RPMI7951 (cell line): ENCODE measurements around the gene ST6GALNAC1. TPM values are rescaled to one million over a fixed set of nuclear protein-coding genes. Genes with fewer than 3 reads are reported as not detected.

Experiments used
- DNase-seq: peaks from one replicate; pipeline ENCODE4 v3.0.0-alpha.2; 2012; ENCODE audit warnings: low read depth
- total RNA-seq: library from RNA; depleted of rRNA; stranded (reverse); fragments of >200 nt; shearing (Covaris generic); gene quantifications from 2 replicates; pipeline ENCODE4 v1.2.3, GENCODE V29; 2014; rRNA removed

ST6GALNAC1 gene
- total RNA-seq, 1 experiment from 2014 or later: not detected

DNA sequence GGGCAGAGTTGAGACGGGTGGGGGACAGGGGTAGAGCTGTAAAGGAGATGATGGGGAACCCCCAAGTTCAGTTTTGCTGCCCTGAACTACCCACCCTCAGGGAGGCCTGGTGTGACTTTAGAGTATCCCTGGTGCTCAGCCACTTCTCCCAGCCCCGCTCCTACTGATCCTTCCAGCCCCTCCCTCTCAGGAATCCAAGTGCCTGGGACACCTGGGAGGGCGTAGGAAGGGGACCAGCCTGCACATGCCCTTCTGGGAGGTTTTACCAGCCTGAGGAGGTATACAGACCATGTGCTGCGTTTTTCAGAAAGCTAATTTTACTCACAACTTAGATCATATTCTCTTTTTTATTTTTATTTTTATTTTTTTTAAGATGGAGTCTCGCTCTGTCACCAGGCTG lies 62.0 kb downstream of the ST6GALNAC1 start:
- DNase-seq: no peak

DNA sequence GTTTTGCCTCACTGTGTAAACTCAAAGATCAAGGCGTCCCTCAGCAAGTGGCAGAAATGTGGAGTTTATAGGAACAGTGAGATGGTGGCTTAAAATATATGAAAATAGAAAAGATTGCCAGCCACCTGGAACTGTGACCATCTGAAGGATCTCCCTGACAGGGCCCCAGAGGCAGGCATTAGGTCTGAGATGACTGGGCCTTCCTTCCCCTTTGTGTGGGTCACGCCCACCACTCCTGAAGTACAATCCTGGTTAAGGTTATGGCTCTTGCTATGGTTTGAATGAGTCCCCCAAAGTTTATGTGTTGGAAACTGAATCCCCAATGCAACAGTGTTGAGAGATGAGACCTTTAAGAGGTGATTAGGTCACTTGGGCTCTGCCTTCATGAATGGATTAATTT lies 64.3 kb downstream of the ST6GALNAC1 start:
- DNase-seq: no peak

DNA sequence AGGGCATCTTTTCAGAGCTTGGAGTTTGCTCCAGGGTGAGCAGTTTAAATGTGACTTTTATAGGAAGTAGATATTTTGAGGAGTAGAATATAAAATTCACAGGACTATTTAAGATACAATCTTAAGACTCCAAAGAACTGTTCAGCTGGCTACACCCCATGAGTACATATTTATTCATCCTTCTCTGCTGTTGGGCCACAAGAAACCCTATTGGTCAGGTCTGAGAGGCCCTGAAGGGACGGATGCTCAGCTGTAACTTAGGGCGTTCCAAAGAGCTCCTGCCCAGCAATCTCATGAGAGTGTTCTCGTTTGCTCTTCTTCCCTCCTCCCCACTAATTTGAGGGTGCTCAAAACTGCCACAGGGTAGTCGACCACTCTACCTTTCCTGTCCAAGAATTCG lies 65.2 kb downstream of the ST6GALNAC1 start:
- no peak for DNase-seq

DNA sequence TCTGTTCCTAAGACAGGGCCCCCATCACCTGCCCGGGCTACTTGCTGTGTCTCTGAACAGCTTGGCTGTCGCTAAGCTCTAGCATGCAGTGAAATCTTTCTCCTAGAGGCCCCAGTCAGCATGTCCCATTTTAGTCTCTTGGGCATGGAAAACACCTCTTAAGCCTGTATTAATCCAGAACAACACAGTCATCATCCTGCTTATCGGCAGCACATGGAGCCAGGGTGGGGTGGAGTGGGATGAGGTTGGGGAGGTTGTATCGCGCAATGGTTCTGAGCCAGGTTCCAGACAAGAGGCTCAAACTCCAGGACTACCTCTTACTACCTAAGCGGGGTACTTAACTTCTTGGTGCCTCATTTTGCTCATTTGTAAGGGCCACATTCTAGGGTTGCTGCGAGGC lies 65.7 kb downstream of the ST6GALNAC1 start:
- no peak for DNase-seq

DNA sequence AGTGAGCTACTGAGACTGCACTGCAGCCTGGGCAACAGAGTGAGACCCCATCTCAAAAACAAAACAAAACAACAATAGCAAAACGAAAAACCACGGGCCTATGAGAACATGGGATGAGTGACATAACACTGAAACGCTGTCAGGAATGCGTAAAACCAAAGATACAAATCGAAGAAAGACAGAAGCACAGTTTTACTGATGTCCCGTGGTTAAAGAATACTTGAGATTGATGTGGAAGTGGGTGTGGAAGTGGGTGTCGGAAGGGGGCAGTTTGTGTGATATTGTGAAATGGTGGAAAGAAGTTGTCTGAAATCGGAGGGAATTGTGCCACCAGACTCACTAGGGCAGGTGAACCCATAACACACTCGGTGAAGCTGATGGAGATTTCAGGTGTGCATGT lies 67.4 kb downstream of the ST6GALNAC1 start:
- no peak for DNase-seq

DNA sequence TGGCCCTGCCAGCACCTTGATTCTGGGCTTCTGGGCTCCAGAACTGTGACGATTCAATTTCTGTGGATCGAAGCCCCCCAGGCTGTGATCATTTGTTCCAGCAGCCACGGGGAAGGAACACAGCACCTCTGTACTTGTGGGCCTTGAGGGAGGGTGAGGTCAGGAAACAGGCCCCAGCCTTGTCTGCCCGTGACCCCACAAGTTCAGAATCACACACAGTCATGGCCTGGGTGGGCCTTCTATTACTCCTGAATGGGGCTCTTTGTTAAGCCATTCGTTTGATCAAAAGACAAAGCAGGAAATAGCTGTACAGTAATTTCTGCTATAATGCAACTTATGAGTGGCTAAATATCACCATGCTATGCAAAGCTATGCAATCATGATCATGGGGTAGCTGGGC lies 68.0 kb downstream of the ST6GALNAC1 start:
- peak; percentile 43 for DNase-seq

Other genes starting within 250 kb of the ST6GALNAC1 start
- 7.6 and 9.8 TPM in 2 replicates for gene UBE2O, start 190.6 kb downstream of the ST6GALNAC1 start, total RNA-seq
- not detected in 2 replicates for gene AANAT, start 176.2 kb downstream of the ST6GALNAC1 start, total RNA-seq
- gene RHBDF2, start 142.3 kb downstream of the ST6GALNAC1 start, total RNA-seq: 22.6 and 24.0 TPM in 2 replicates
- 1.1 and 2.0 TPM in 2 replicates for gene CYGB, start 106.0 kb downstream of the ST6GALNAC1 start, total RNA-seq
- gene PRCD, start 103.7 kb downstream of the ST6GALNAC1 start, total RNA-seq: under 0.01 and 0.48 TPM in 2 replicates
- gene ST6GALNAC2, start 57.9 kb downstream of the ST6GALNAC1 start, total RNA-seq: 10.7 and 11.4 TPM in 2 replicates
- 59.6 and 59.9 TPM in 2 replicates for gene MXRA7, start 67.2 kb upstream of the ST6GALNAC1 start, total RNA-seq
- 24.9 and 26.2 TPM in 2 replicates for gene JMJD6, start 82.8 kb upstream of the ST6GALNAC1 start, total RNA-seq
- 47.9 and 56.9 TPM in 2 replicates for gene METTL23, start 83.1 kb upstream of the ST6GALNAC1 start, total RNA-seq
- 232 and 251 TPM in 2 replicates for gene SRSF2, start 93.6 kb upstream of the ST6GALNAC1 start, total RNA-seq
- 23.0 and 23.4 TPM in 2 replicates for gene MFSD11, start 94.4 kb upstream of the ST6GALNAC1 start, total RNA-seq
- 4.9 and 6.9 TPM in 2 replicates for gene MGAT5B, start 224.6 kb upstream of the ST6GALNAC1 start, total RNA-seq